CD14-positive monocyte (primary cell): ENCODE data around the gene RFX4. TPM values are rescaled to one million over a fixed set of nuclear protein-coding genes. Genes with fewer than 3 reads are reported as not detected.

Experiments
- DNase-seq, 3 donors: peaks; one replicate each; pipeline ENCODE4 v3.0.0-alpha.2; 2011 to 2022
- H2AFZ ChIP-seq: 2 replicates; pipeline ENCODE4 v1.6.0; 2012; ENCODE audit warnings: mild to moderate bottlenecking, low read depth, low read length, inconsistent platforms; ENCODE audit not compliant: insufficient read depth, poor library complexity, severe bottlenecking
- H3K27ac ChIP-seq, 2 donors: 1 replicate in 1 of 2; 2 replicates in 1 of 2; pipeline ENCODE4 v1.5.1; 2012 to 2013; ENCODE audit warnings: low read length in 2 of 2, control low read depth in 1 of 2, inconsistent platforms in 1 of 2, low read depth in 1 of 2, mild to moderate bottlenecking in 1 of 2
- H3K27me3 ChIP-seq, 2 donors: one replicate each; pipeline versions ENCODE4 v1.6.0 to v1.6.1; 2011 to 2013; ENCODE audit warnings: low read length in 2 of 2; ENCODE audit not compliant: control insufficient read depth in 2 of 2, insufficient read depth in 2 of 2
- H3K36me3 ChIP-seq, 2 donors: replicated peaks in 1 of 2; 1 replicate in 1 of 2; 2 replicates in 1 of 2; pipeline versions ENCODE4 v1.5.1 to v1.6.1; 2012 to 2013; ENCODE audit warnings: low read length in 2 of 2, control low read depth in 1 of 2, inconsistent platforms in 1 of 2, mild to moderate bottlenecking in 1 of 2; ENCODE audit not compliant: insufficient read depth in 2 of 2, control insufficient read depth in 1 of 2
- H3K4me1 ChIP-seq, 2 donors: 1 replicate in 1 of 2; 2 replicates in 1 of 2; pipeline versions ENCODE4 v1.5.1 to v1.6.1; 2012 to 2013; ENCODE audit warnings: low read length in 2 of 2, control low read depth in 1 of 2, inconsistent platforms in 1 of 2, mild to moderate bottlenecking in 1 of 2, moderate library complexity in 1 of 2; ENCODE audit not compliant: insufficient read depth in 2 of 2, control insufficient read depth in 1 of 2
- H3K4me2 ChIP-seq: replicated peaks from 2 replicates; pipeline ENCODE3; 2012; ENCODE audit warnings: low read length, moderate library complexity, mild to moderate bottlenecking; ENCODE audit not compliant: poor library complexity, severe bottlenecking; ENCODE audit errors: extremely low read depth
- H3K4me3 ChIP-seq, 3 experiments: fragments of 200-600 bp in 1 of 3; sonication (generic) in 1 of 3; replicated peaks in 1 of 3; 1 replicate in 2 of 3; 2 replicates in 1 of 3; pipeline ENCODE4 v1.5.1; 2011 to 2013; ENCODE audit warnings: low read length in 3 of 3, mild to moderate bottlenecking in 3 of 3, control low read depth in 2 of 3, low read depth in 2 of 3, inconsistent platforms in 1 of 3, moderate library complexity in 1 of 3
- H3K79me2 ChIP-seq: 2 replicates; pipeline ENCODE4 v1.6.0; 2012; ENCODE audit warnings: mild to moderate bottlenecking, control low read depth, inconsistent platforms, low read length, moderate library complexity; ENCODE audit not compliant: insufficient read depth
- H3K9ac ChIP-seq: 2 replicates; pipeline ENCODE4 v1.6.0; 2017; ENCODE audit warnings: low read length, mild to moderate bottlenecking; ENCODE audit not compliant: insufficient read depth, poor library complexity, severe bottlenecking
- H3K9me3 ChIP-seq, 2 donors: replicated peaks in 1 of 2; 1 replicate in 1 of 2; 2 replicates in 1 of 2; pipeline versions ENCODE4 v1.5.1 to v1.6.1; 2012 to 2013; ENCODE audit warnings: low read length in 2 of 2, control low read depth in 1 of 2; ENCODE audit not compliant: control insufficient read depth in 1 of 2, insufficient read depth in 1 of 2
- H4K20me1 ChIP-seq: 2 replicates; pipeline ENCODE4 v1.6.0; 2012; ENCODE audit warnings: mild to moderate bottlenecking, low read length, control low read depth, moderate library complexity; ENCODE audit not compliant: insufficient read depth
- H3K27ac Mint-ChIP-seq, 7 donors: one replicate each; pipeline ENCODE4 v1.8.0; 2020; ENCODE audit warnings: mild to moderate bottlenecking in 7 of 7, mixed read lengths in 7 of 7, moderate library complexity in 6 of 7, inconsistent platforms in 2 of 7
- H3K27me3 Mint-ChIP-seq, 3 donors: one replicate each; pipeline ENCODE4 v1.8.0; 2021 to 2022; ENCODE audit warnings: low read depth in 3 of 3, mild to moderate bottlenecking in 3 of 3, mixed read lengths in 3 of 3, moderate library complexity in 3 of 3, inconsistent platforms in 1 of 3
- H3K36me3 Mint-ChIP-seq, 2 donors: one replicate each; pipeline ENCODE4 v1.8.0; 2020; ENCODE audit warnings: mixed read lengths in 2 of 2, inconsistent platforms in 1 of 2, mild to moderate bottlenecking in 1 of 2
- H3K4me1 Mint-ChIP-seq: one replicate; pipeline ENCODE4 v1.8.0; 2020; ENCODE audit warnings: mild to moderate bottlenecking, mixed read lengths
- H3K4me3 Mint-ChIP-seq, 2 donors: one replicate each; pipeline ENCODE4 v1.8.0; 2020; ENCODE audit warnings: mild to moderate bottlenecking in 2 of 2, mixed read lengths in 2 of 2, moderate library complexity in 1 of 2
- H3K9me3 Mint-ChIP-seq, 7 donors: one replicate each; pipeline ENCODE4 v1.8.0; 2020 to 2022; ENCODE audit warnings: mixed read lengths in 7 of 7, mild to moderate bottlenecking in 6 of 7, moderate library complexity in 6 of 7, inconsistent platforms in 2 of 7
- CTCF ChIP-seq: fragments of 200-600 bp; IDR thresholded peaks from one replicate; pipeline ENCODE4 v1.8.0; 2022; ENCODE audit warnings: antibody characterized with exemption, mild to moderate bottlenecking
- WGBS: methylation state at CpG from one replicate; pipeline ENCODE4 v1.1.5; 2013; ENCODE audit warnings: missing lambda C conversion rate; ENCODE audit not compliant: insufficient coverage; 5-methylcytosine and 5-hydroxymethylcytosine counted together
- intact Hi-C, 2 donors: fragments of 100-400 bp; cut with micrococcal nuclease; formaldehyde crosslinking; loops; one replicate each; pipeline versions ENCODE4 v1.15.0 to v1.15.1; 2023
- polyA plus RNA-seq, 3 donors: library from polyadenylated mRNA; depleted of rRNA in 1 of 3; unstranded in 2 of 3; stranded (reverse) in 1 of 3; fragments of 300-500 nt in 2 of 3; fragments of >200 nt in 1 of 3; fragmentation: Illumina TruSeq in 2 of 3; gene quantifications; 1 replicate in 2 of 3; 2 replicates in 1 of 3; pipeline ENCODE4 v1.2.3, GENCODE V29; 2012 to 2021

Gene RFX4
- polyA plus RNA-seq, 3 donors, result not detected

DNA sequence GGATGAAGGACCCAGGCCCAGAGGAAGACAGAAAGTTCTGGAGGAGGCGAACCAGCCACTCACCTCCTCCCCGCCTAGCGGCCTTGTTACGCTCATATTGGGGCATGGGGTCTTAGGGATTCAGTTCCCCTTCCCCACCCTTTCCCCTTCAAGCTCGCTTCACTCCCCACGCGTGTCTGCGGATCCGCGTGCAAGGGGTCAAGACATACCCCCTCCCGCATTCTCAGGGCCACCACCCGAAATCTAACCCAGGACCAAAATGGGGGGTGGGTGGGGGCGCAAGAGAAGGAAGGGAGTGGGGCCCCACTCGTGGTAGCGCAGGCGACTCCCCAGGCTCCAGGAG is 584 bp upstream of the RFX4 start:
- peaks cover 5% of the 10 kb centered on the region for H3K4me1 Mint-ChIP-seq
- H2AFZ ChIP-seq, result no peak overlapping the region
- H3K27me3 ChIP-seq, result peaks cover 64 to 96% of the 10 kb centered on the region in 2 donors
- H3K36me3 ChIP-seq, result no peaks in the 10 kb centered on the region
- intact Hi-C loops, result no loop called here
- DNase-seq, result no peak
- H3K4me3 Mint-ChIP-seq, result peak overlapping the region in 1 of 2 donors; percentile 76
- no peak overlapping the region for H3K4me3 ChIP-seq
- peaks cover 0 to 12% (median 5%) of the 10 kb centered on the region in 7 donors for H3K9me3 Mint-ChIP-seq
- TF ChIP-seq CTCF, result no peak
- H3K27me3 Mint-ChIP-seq, result peaks cover 84 to 95% (median 88%) of the 10 kb centered on the region in 3 donors
- H3K9ac ChIP-seq, result no peak overlapping the region
- 12% methylated on average over 3 of the region's 16 CpGs for WGBS
- H3K4me1 ChIP-seq, result no peaks in the 10 kb centered on the region
- no peak overlapping the region for H3K27ac ChIP-seq
- H3K4me2 ChIP-seq, result no peak overlapping the region
- H3K36me3 Mint-ChIP-seq, result peaks cover 0 to 3% of the 10 kb centered on the region in 2 donors
- H4K20me1 ChIP-seq, result no peaks in the 10 kb centered on the region
- peaks cover 0 to 38% of the 10 kb centered on the region in 2 donors for H3K9me3 ChIP-seq
- no peak overlapping the region for H3K27ac Mint-ChIP-seq
- no peaks in the 10 kb centered on the region for H3K79me2 ChIP-seq

- Histone ChIP-seq H3K4me1 (no peaks in the 10 kb centered on the region), H3K4me2 (peak overlapping the region; percentile 22), H3K27me3 (peaks cover 72 to 96% of the 10 kb centered on the region in 2 donors), H4K20me1 (no peaks in the 10 kb centered on the region), H3K9me3 (peaks cover 0 to 38% of the 10 kb centered on the region in 2 donors), H3K79me2 (no peaks in the 10 kb centered on the region), H3K36me3 (no peaks in the 10 kb centered on the region), H3K9ac (no peak overlapping the region), H3K4me3 (no peak overlapping the region), H3K27ac (no peak overlapping the region), H2AFZ (no peak overlapping the region)
- peaks cover 0 to 3% of the 10 kb centered on the region in 2 donors for H3K36me3 Mint-ChIP-seq
- TF ChIP-seq CTCF, result no peak
- intact Hi-C loops, result no loop called here
- peaks cover 94 to 99% (median 95%) of the 10 kb centered on the region in 3 donors for H3K27me3 Mint-ChIP-seq
- H3K9me3 Mint-ChIP-seq, result peaks cover 0 to 13% (median 5%) of the 10 kb centered on the region in 7 donors
- H3K27ac Mint-ChIP-seq, result no peak overlapping the region
- peaks cover 5% of the 10 kb centered on the region for H3K4me1 Mint-ChIP-seq
- 2% methylated on average over 60 of the region's 60 CpGs for WGBS
- DNase-seq, result no peak
- H3K4me3 Mint-ChIP-seq, result peak overlapping the region in 1 of 2 donors; percentile 83
Observed at GRCh38 chr12:106583242-106584103, 669 bp downstream of the RFX4 start.
